Tibial nerve (tissue), 4 donors: Measurements from ENCODE around the gene KIAA1614.

Experiments
- CTCF ChIP-seq, 5 experiments: fragments of 200-600 bp in 3 of 5; fragments of 450-650 bp in 2 of 5; sonication (generic) in 3 of 5; IDR thresholded peaks; one replicate each; pipeline ENCODE4 v1.5.1; 2016 to 2019; ENCODE audit warnings: antibody characterized with exemption in 5 of 5, mild to moderate bottlenecking in 3 of 5, moderate library complexity in 2 of 5
- EP300 ChIP-seq, 2 donors: sonication (generic); formaldehyde crosslinking; IDR thresholded peaks; one replicate each; pipeline ENCODE4 v1.6.1; 2017; ENCODE audit warnings: antibody characterized with exemption in 2 of 2, mild to moderate bottlenecking in 1 of 2
- POLR2A ChIP-seq, 2 donors: fragments of 450-650 bp; IDR thresholded peaks; one replicate each; pipeline ENCODE4 v1.6.1; 2017; ENCODE audit warnings: antibody characterized with exemption in 2 of 2, mild to moderate bottlenecking in 2 of 2, moderate library complexity in 2 of 2

GRCh38 chr1:180945551-180945950 is 32.9 kb downstream of the KIAA1614 start:
- TF ChIP-seq CTCF (IDR thresholded peaks at IDR 0.05) (no peak), POLR2A (IDR thresholded peaks at IDR 0.05) (no peak), EP300 (IDR thresholded peaks at IDR 0.05) (no peak)
